Sigmoid colon (tissue), 7 donors: Measurements from ENCODE around the gene PDE5A. TPM values are rescaled to one million over a fixed set of nuclear protein-coding genes. Genes with fewer than 3 reads are reported as not detected.

Source experiments
- DNase-seq: peaks from one replicate; pipeline ENCODE4 v3.0.0-alpha.2; 2019
- H3K27ac ChIP-seq, 4 donors: fragments of 200-600 bp; sonication (generic); one replicate each; pipeline ENCODE4 v1.5.1; 2016 to 2019; ENCODE audit warnings: mild to moderate bottlenecking in 1 of 4
- H3K27me3 ChIP-seq, 3 donors: fragments of 200-600 bp; sonication (generic); one replicate each; pipeline ENCODE4 v1.5.1; 2019; ENCODE audit warnings: mild to moderate bottlenecking in 1 of 3
- H3K36me3 ChIP-seq, 4 donors: fragments of 200-600 bp; sonication (generic); one replicate each; pipeline ENCODE4 v1.5.1; 2016 to 2019
- H3K4me1 ChIP-seq, 4 donors: fragments of 200-600 bp; sonication (generic); one replicate each; pipeline ENCODE4 v1.5.1; 2017 to 2019
- H3K4me3 ChIP-seq, 4 donors: fragments of 200-600 bp; sonication (generic); one replicate each; pipeline ENCODE4 v1.5.1; 2017 to 2019; ENCODE audit warnings: mild to moderate bottlenecking in 2 of 4, moderate library complexity in 1 of 4
- H3K9me3 ChIP-seq, 4 donors: fragments of 200-600 bp in 3 of 4; sonication (generic) in 3 of 4; one replicate each; pipeline versions ENCODE4 v1.5.1 to v1.6.1; 2013 to 2019
- EP300 ChIP-seq, 4 donors: sonication (generic); formaldehyde crosslinking; IDR thresholded peaks; one replicate each; pipeline ENCODE4 v1.6.1; 2017; ENCODE audit warnings: antibody characterized with exemption in 4 of 4
- POLR2A ChIP-seq, 2 donors: fragments of 450-650 bp; IDR thresholded peaks; one replicate each; pipeline ENCODE4 v1.6.1; 2016; ENCODE audit warnings: antibody characterized with exemption in 2 of 2, mild to moderate bottlenecking in 2 of 2, moderate library complexity in 2 of 2
- POLR2AphosphoS5 ChIP-seq, 4 donors: sonication (generic); formaldehyde crosslinking; IDR thresholded peaks; one replicate each; pipeline ENCODE4 v1.6.1; 2017; ENCODE audit warnings: antibody characterized with exemption in 4 of 4
- WGBS, 2 donors: extraction: QIAGEN DNeasy Blood & Tissue Kit; methylation state at CpG; one replicate each; pipeline ENCODE4 v1.1.7; 2013; 5-methylcytosine and 5-hydroxymethylcytosine counted together
- intact Hi-C: fragments of 100-400 bp; cut with DNase I; formaldehyde crosslinking; loops from one replicate; pipeline ENCODE4 v1.15.1; 2023
- polyA plus RNA-seq, 3 donors: library from polyadenylated mRNA; stranded (reverse); fragments of 200-250 nt; gene quantifications; one replicate each; pipeline ENCODE4 v1.2.3, GENCODE V29; 2013
- total RNA-seq, 4 donors: library from RNA; depleted of rRNA; stranded (reverse); fragments of >200 nt; gene quantifications; one replicate each; pipeline ENCODE4 v1.1.0, GENCODE V29; 2016
- TF ChIP-seq, protein P1 (sequence below), 4 experiments: fragments of 450-650 bp in 3 of 4; fragments of 200-600 bp in 1 of 4; IDR thresholded peaks; one replicate each; pipeline ENCODE4 v1.5.1; 2016 to 2019; ENCODE audit warnings: antibody characterized with exemption in 4 of 4, mild to moderate bottlenecking in 3 of 4, moderate library complexity in 2 of 4
- donor health status: healthy with polysubstance abuse.
- donor health status: Bipolar disorder and iron deficiency.
- donor health status: healthy.

Gene PDE5A
- total and polyA plus RNA-seq, 7 donors = 5.5 to 209 (median 138) TPM

DNA sequence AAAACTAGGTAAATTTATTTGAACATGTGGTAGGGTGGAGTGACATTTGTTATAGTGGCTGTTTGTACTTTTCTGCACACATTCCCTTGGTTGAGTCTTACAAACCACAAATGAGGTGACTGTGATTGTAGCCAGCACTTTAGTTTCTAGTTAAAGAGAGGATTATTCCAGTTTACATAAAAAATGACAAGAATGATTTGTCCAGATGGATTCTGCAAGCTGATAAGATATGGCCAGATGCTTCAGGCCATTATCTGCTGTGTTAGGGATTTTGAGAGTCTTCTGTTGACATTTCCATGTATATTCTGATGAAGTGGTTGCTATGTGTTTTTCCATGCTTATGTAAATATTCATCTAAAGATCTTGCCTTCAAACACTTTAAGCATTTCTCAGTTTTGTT is 31.0 kb upstream of the PDE5A start:
- Histone ChIP-seq H3K27me3 (no peaks in the 10 kb centered on the region), H3K27ac (no peak overlapping the region), H3K4me3 (no peak overlapping the region), H3K9me3 (no peaks in the 10 kb centered on the region), H3K4me1 (peaks cover 0 to 21% (median 17%) of the 10 kb centered on the region in 4 donors), H3K36me3 (no peaks in the 10 kb centered on the region)
- intact Hi-C loops = no loop called here
- no peak for DNase-seq
- no peak for TF ChIP-seq POLR2A (IDR thresholded peaks at IDR 0.05)
- TF ChIP-seq, protein P1, sequence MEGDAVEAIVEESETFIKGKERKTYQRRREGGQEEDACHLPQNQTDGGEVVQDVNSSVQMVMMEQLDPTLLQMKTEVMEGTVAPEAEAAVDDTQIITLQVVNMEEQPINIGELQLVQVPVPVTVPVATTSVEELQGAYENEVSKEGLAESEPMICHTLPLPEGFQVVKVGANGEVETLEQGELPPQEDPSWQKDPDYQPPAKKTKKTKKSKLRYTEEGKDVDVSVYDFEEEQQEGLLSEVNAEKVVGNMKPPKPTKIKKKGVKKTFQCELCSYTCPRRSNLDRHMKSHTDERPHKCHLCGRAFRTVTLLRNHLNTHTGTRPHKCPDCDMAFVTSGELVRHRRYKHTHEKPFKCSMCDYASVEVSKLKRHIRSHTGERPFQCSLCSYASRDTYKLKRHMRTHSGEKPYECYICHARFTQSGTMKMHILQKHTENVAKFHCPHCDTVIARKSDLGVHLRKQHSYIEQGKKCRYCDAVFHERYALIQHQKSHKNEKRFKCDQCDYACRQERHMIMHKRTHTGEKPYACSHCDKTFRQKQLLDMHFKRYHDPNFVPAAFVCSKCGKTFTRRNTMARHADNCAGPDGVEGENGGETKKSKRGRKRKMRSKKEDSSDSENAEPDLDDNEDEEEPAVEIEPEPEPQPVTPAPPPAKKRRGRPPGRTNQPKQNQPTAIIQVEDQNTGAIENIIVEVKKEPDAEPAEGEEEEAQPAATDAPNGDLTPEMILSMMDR (IDR thresholded peaks at IDR 0.05) = no peak
- no peak for TF ChIP-seq POLR2AphosphoS5 (IDR thresholded peaks at IDR 0.05)
- no peak for TF ChIP-seq EP300 (IDR thresholded peaks at IDR 0.05)

DNA sequence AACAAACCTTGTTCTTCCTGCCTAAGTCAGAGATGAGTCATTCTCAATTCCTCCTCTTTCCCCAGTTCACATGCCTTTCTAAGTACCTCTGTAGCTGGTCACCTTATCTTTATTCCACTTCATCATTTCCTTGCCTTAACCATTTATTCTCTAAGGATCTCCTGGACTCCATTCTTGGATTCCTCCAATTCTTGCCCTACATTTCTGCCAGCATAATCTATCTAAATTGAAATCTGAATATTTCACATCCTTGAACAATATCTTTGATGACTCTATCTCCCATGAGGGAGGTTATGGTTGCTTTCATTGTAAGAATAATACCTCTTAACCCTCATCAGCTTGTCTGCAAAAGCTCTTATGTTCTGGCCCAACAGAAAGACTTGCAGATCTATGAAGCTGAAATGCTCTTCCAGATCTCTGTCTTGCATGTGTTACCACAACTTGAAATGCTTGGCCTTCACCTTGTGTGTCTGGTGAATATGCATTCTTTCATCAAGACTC is 28.6 kb upstream of the PDE5A start:
- no peaks in the 10 kb centered on the region for H3K9me3 ChIP-seq
- no peak overlapping the region for H3K27ac ChIP-seq
- no peak for DNase-seq
- H3K36me3 ChIP-seq = no peaks in the 10 kb centered on the region
- TF ChIP-seq POLR2A (IDR thresholded peaks at IDR 0.05) (no peak), EP300 (IDR thresholded peaks at IDR 0.05) (no peak), POLR2AphosphoS5 (IDR thresholded peaks at IDR 0.05) (no peak)
- TF ChIP-seq, protein P1 (IDR thresholded peaks at IDR 0.05) = no peak
- intact Hi-C loops = no loop called here
- no peaks in the 10 kb centered on the region for H3K27me3 ChIP-seq
- H3K4me1 ChIP-seq = no peaks in the 10 kb centered on the region
- H3K4me3 ChIP-seq = no peak overlapping the region

- H3K9me3 ChIP-seq = no peaks in the 10 kb centered on the region
- intact Hi-C loops = no loop called here
- no peak overlapping the region for H3K27ac ChIP-seq
- H3K36me3 ChIP-seq = no peaks in the 10 kb centered on the region
- DNase-seq = no peak
- no peaks in the 10 kb centered on the region for H3K27me3 ChIP-seq
- TF ChIP-seq EP300 (IDR thresholded peaks at IDR 0.05) (no peak), POLR2A (IDR thresholded peaks at IDR 0.05) (no peak), POLR2AphosphoS5 (IDR thresholded peaks at IDR 0.05) (no peak)
- TF ChIP-seq, protein P1 (IDR thresholded peaks at IDR 0.05) = no peak
- H3K4me1 ChIP-seq = no peaks in the 10 kb centered on the region
- no peak overlapping the region for H3K4me3 ChIP-seq
Observed at GRCh38 chr4:119656342-119656741, 27.7 kb upstream of the PDE5A start.

GRCh38 chr4:119655111-119655837 is 26.7 kb upstream of the PDE5A start:
- intact Hi-C loops = no loop called here
- no peaks in the 10 kb centered on the region for H3K4me1 ChIP-seq
- no peaks in the 10 kb centered on the region for H3K9me3 ChIP-seq
- no peak overlapping the region for H3K4me3 ChIP-seq
- no peaks in the 10 kb centered on the region for H3K36me3 ChIP-seq
- 62 to 71% methylated on average over 4 of the region's 4 CpGs for WGBS, 2 donors
- TF ChIP-seq, protein P1 (IDR thresholded peaks at IDR 0.05) = no peak
- H3K27me3 ChIP-seq = no peaks in the 10 kb centered on the region
- H3K27ac ChIP-seq = no peak overlapping the region
- DNase-seq = no peak

DNA sequence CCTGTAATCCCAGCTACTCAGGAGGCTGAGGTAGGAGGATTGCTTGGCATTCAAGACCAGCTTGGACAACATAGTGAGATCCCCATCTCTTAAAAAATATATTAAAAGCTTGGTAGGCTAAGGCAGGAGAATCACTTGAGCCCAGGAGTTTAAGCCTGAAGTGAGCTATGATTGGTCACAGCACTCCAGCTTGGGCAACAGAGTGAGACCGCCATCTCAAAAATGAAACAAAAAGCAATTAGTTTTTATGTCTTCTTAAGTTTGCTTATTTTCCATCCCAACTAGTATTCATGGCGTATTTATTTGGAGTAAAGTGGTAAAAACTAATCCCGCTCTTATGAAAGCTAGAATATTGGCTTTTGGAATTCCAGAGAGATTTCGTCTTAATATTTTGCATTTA is 25.4 kb upstream of the PDE5A start:
- TF ChIP-seq POLR2AphosphoS5 (IDR thresholded peaks at IDR 0.05) = no peak
- TF ChIP-seq, protein P1 (IDR thresholded peaks at IDR 0.05) = no peak
- no peak for TF ChIP-seq EP300 (IDR thresholded peaks at IDR 0.05)
- no peak for TF ChIP-seq POLR2A (IDR thresholded peaks at IDR 0.05)
- H3K4me1 ChIP-seq = no peaks in the 10 kb centered on the region
- 83 to 85% methylated on average over 4 of the region's 4 CpGs for WGBS, 2 donors
- H3K27me3 ChIP-seq = no peaks in the 10 kb centered on the region
- no peak overlapping the region for H3K4me3 ChIP-seq
- H3K27ac ChIP-seq = no peak overlapping the region
- no peaks in the 10 kb centered on the region for H3K9me3 ChIP-seq
- DNase-seq = no peak
- no peaks in the 10 kb centered on the region for H3K36me3 ChIP-seq
- intact Hi-C loops = no loop called here
